HepG2 (cell line): ENCODE measurements around the gene MAP3K20. TPM values are rescaled to one million over a fixed set of nuclear protein-coding genes. Genes with fewer than 3 reads are reported as not detected.

Source experiments
- ATAC-seq: fragments of 200-7000 bp; cut with Tn5 transposase; 3 replicates; pipeline ENCODE4 v1.9.1; 2020; ENCODE audit warnings: mild to moderate bottlenecking, moderate library complexity
- BruUV-seq: library from RNA; stranded (reverse); fragments of 400-500 nt; replicated peaks from 2 replicates; lab custom pipeline; 2021; lab: Mats Ljungman, UMichigan
- CTCF ChIA-PET: fragments of 300-600 bp; formaldehyde crosslinking; extraction: SDS; loops from one replicate; lab custom pipeline; 2021; ENCODE audit warnings: low total read pairs, inconsistent platforms, low intra/inter-chr PET ratio; lab: Yijun Ruan, JAX
- POLR2A ChIA-PET: fragments of 350-600 bp; sonication (Branson Sonifier 250); formaldehyde crosslinking; loops from one replicate; lab custom pipeline; 2020; ENCODE audit warnings: antibody characterized with exemption, inconsistent platforms; lab: Yijun Ruan, JAX
- DNase-seq: peaks from one replicate; pipeline ENCODE4 v3.0.0-alpha.2; 2015; ENCODE audit warnings: low spot score
- FAIRE-seq: peaks from 3 replicates; lab custom pipeline; 2011; peaks lifted over from hg19 to GRCh38; lab: Jason Lieb, UNC
- H2AFZ ChIP-seq: one replicate; pipeline ENCODE4 v1.6.1; 2011; ENCODE audit warnings: low read length, inconsistent platforms
- H3K27ac ChIP-seq: fragments of 300-600 bp; 3 replicates; pipeline ENCODE4 v1.8.0; 2011; ENCODE audit warnings: mixed run types, mild to moderate bottlenecking, mixed read lengths, low read length, inconsistent platforms; ENCODE audit not compliant: insufficient read depth; ENCODE audit errors: extremely low read length
- H3K27me3 ChIP-seq, 2 experiments: fragments of 200-600 bp in 1 of 2; 2 replicates in 1 of 2; 3 replicates in 1 of 2; pipeline versions ENCODE4 v1.6.0 to v1.8.0; 2011; ENCODE audit warnings: low read length in 2 of 2, mild to moderate bottlenecking in 2 of 2, moderate library complexity in 2 of 2, inconsistent platforms in 1 of 2; ENCODE audit not compliant: insufficient read depth in 2 of 2, control insufficient read depth in 1 of 2
- H3K36me3 ChIP-seq, 2 experiments: fragments of 200-600 bp in 1 of 2; replicated peaks in 1 of 2; 2 replicates in 1 of 2; 3 replicates in 1 of 2; pipeline versions ENCODE4 v1.5.1 to v1.8.0; 2011; ENCODE audit warnings: low read length in 2 of 2, inconsistent platforms in 1 of 2; ENCODE audit not compliant: insufficient read depth in 2 of 2, control insufficient read depth in 1 of 2
- H3K4me1 ChIP-seq: 2 replicates; pipeline ENCODE4 v1.5.1; 2012; ENCODE audit warnings: low read length, inconsistent platforms; ENCODE audit not compliant: insufficient read depth
- H3K4me2 ChIP-seq: 2 replicates; pipeline ENCODE4 v1.6.0; 2011; ENCODE audit warnings: low read depth, low read length, inconsistent platforms
- H3K4me3 ChIP-seq, 3 experiments: fragments of 200-600 bp in 1 of 3; sonication (generic), shearing (Covaris generic) in 1 of 3; replicated peaks in 1 of 3; 2 replicates each; pipeline ENCODE4 v1.5.1; 2011 to 2016; ENCODE audit warnings: low read length in 3 of 3, inconsistent platforms in 2 of 3, low read depth in 2 of 3, mild to moderate bottlenecking in 2 of 3, control low read depth in 1 of 3, mixed read lengths in 1 of 3; ENCODE audit not compliant: insufficient read depth in 1 of 3
- H3K79me2 ChIP-seq: one replicate; pipeline ENCODE4 v1.6.1; 2011; ENCODE audit warnings: low read length, inconsistent platforms; ENCODE audit not compliant: insufficient read depth
- H3K9ac ChIP-seq: 2 replicates; pipeline ENCODE4 v1.6.0; 2011; ENCODE audit warnings: mild to moderate bottlenecking, low read depth, low read length, inconsistent platforms; ENCODE audit not compliant: insufficient read depth
- H3K9me3 ChIP-seq: 2 replicates; pipeline ENCODE4 v1.5.1; 2012; ENCODE audit warnings: mild to moderate bottlenecking, low read length
- H4K20me1 ChIP-seq: 2 replicates; pipeline ENCODE4 v1.6.0; 2011; ENCODE audit warnings: inconsistent platforms, mild to moderate bottlenecking, low read length, moderate library complexity; ENCODE audit not compliant: insufficient read depth
- ARID3A ChIP-seq: IDR thresholded peaks from 2 replicates; pipeline ENCODE4 v1.6.1; 2012; ENCODE audit warnings: low read depth, low read length, improper control_type of control experiment
- NCOA5 ChIP-seq: sonication (generic); formaldehyde crosslinking; IDR thresholded peaks from 2 replicates; pipeline ENCODE4 v1.4.0; 2020; ENCODE audit warnings: missing genetic modification reagents
- NPAS2 ChIP-seq: sonication (generic); formaldehyde crosslinking; IDR thresholded peaks from 2 replicates; pipeline ENCODE4 v1.8.0; 2022; ENCODE audit warnings: mild to moderate bottlenecking, missing genetic modification reagents, borderline replicate concordance
- PRDM15 ChIP-seq: sonication (generic); formaldehyde crosslinking; IDR thresholded peaks from 2 replicates; pipeline ENCODE4 v1.4.0; 2020; ENCODE audit warnings: missing genetic modification reagents
- REXO4 ChIP-seq: sonication (generic); formaldehyde crosslinking; IDR thresholded peaks from 2 replicates; pipeline ENCODE4 v1.8.0; 2022; ENCODE audit warnings: missing genetic modification reagents, mild to moderate bottlenecking, borderline replicate concordance
- RFX1 ChIP-seq: fragments of 450-650 bp; IDR thresholded peaks from 2 replicates; pipeline ENCODE4 v1.6.1; 2017
- SKIL ChIP-seq: sonication (generic); formaldehyde crosslinking; IDR thresholded peaks from 2 replicates; pipeline ENCODE4 v1.8.0; 2022; ENCODE audit warnings: missing genetic modification reagents, mild to moderate bottlenecking, moderate library complexity, borderline replicate concordance
- THRA ChIP-seq: sonication (generic); formaldehyde crosslinking; IDR thresholded peaks from 2 replicates; pipeline ENCODE4 v1.4.0; 2020; ENCODE audit warnings: missing genetic modification reagents, borderline replicate concordance
- ZNF567 ChIP-seq: sonication (generic); formaldehyde crosslinking; IDR thresholded peaks from 2 replicates; pipeline ENCODE4 v1.8.1; 2023; ENCODE audit warnings: mild to moderate bottlenecking, missing genetic modification reagents, borderline replicate concordance
- ZNF598 ChIP-seq: sonication (generic); formaldehyde crosslinking; IDR thresholded peaks from 2 replicates; pipeline ENCODE4 v1.5.1; 2020; ENCODE audit warnings: mild to moderate bottlenecking, missing genetic modification reagents, borderline replicate concordance
- ZUFSP ChIP-seq: sonication (generic); formaldehyde crosslinking; IDR thresholded peaks from 2 replicates; pipeline ENCODE4 v1.9.0; 2021; ENCODE audit warnings: missing genetic modification reagents, mild to moderate bottlenecking, borderline replicate concordance
- WGBS: methylation state at CpG from one replicate; pipeline ENCODE4 v1.1.6; 2017; ENCODE audit warnings: low lambda C conversion rate; 5-methylcytosine and 5-hydroxymethylcytosine counted together
- in situ Hi-C: cut with HindIII; loops from 2 replicates; pipeline ENCODE4 v1.10.0; 2017; ENCODE audit warnings: low pct_unique_long_range_greater_than_20kb; ENCODE audit not compliant: extremely low pct_ligation_motif_present
- intact Hi-C: fragments of 100-400 bp; cut with micrococcal nuclease; formaldehyde crosslinking; loops from one replicate; pipeline ENCODE4 v1.10.0; 2022; ENCODE audit not compliant: unreplicated experiment
- polyA plus RNA-seq, 8 experiments: library from polyadenylated mRNA; depleted of rRNA in 3 of 8; stranded (reverse) in 7 of 8; unstranded in 1 of 8; fragments of >200 nt; fragmentation: Illumina TruSeq in 4 of 8; extraction: Trizol in 4 of 8; gene quantifications; 2 replicates each; pipeline versions ENCODE4 v1.2.1 to v1.2.3, GENCODE V29; 2011 to 2016; ENCODE audit warnings: low read depth in 4 of 8, missing spikeins in 1 of 8, mixed read lengths in 1 of 8; ENCODE audit not compliant: insufficient read depth in 1 of 8
- total RNA-seq, 5 experiments: library from RNA; depleted of rRNA; stranded (reverse); fragments of >200 nt; fragmentation: Illumina TruSeq; extraction: Trizol; gene quantifications; 2 replicates each; pipeline ENCODE4 v1.2.3, GENCODE V29; 2016; ENCODE audit warnings: low read depth in 1 of 5

Gene MAP3K20
- total and polyA plus RNA-seq, 2 of the 13 experiments (the other 11 are each of a cell fraction or from before 2014, with no cell fraction given) = 5.2 to 13.5 TPM

GRCh38 chr2:173230181-173230580 is 154.5 kb downstream of the MAP3K20 start:
- no TSS peak for BruUV-seq
- no peaks in the 10 kb centered on the region for H3K79me2 ChIP-seq
- DNase-seq = no peak
- 0 out of 5 replicates have a peak, but pooled peaks cover 0 to 6% of the 10 kb centered on the region in 2 experiments for H3K36me3 ChIP-seq
- intact Hi-C loops = no loop called here
- no peak overlapping the region for H3K4me2 ChIP-seq
- WGBS = 96% methylated on average over 5 of the region's 5 CpGs
- POLR2A ChIA-PET = no interaction called here
- no peak overlapping the region for H3K4me3 ChIP-seq
- H3K27ac ChIP-seq = no peak overlapping the region
- H4K20me1 ChIP-seq = no peaks in the 10 kb centered on the region
- CTCF ChIA-PET = no interaction called here
- no peak for ATAC-seq
- no peaks in the 10 kb centered on the region for H3K27me3 ChIP-seq
- in situ Hi-C loops = no loop called here
- H3K4me1 ChIP-seq = peaks cover 43% of the 10 kb centered on the region
- H2AFZ ChIP-seq = no peak overlapping the region
- H3K9ac ChIP-seq = no peak overlapping the region
- no peak for FAIRE-seq
- no peaks in the 10 kb centered on the region for H3K9me3 ChIP-seq
- TF ChIP-seq ARID3A (no peak), ZNF598 (CRISPR knock-in tag) (no peak), NCOA5 (CRISPR knock-in tag) (no peak), ZUFSP (CRISPR knock-in tag) (no peak), ZNF567 (CRISPR knock-in tag) (no peak), PRDM15 (CRISPR knock-in tag) (no peak), RFX1 (no peak), NPAS2 (CRISPR knock-in tag) (no peak), SKIL (no peak), THRA (no peak), REXO4 (CRISPR knock-in tag) (no peak)
